ENCODE measurements around the gene EBF3. TPM values are rescaled to one million over a fixed set of nuclear protein-coding genes. Genes with fewer than 3 reads are reported as not detected.
A peak's percentile ranks its signal among the peaks of the same experiment; 100 is the strongest.

Gene EBF3
- total RNA-seq, 2 donors from 2014 or later, result 0.44 to 2.0 TPM

DNA sequence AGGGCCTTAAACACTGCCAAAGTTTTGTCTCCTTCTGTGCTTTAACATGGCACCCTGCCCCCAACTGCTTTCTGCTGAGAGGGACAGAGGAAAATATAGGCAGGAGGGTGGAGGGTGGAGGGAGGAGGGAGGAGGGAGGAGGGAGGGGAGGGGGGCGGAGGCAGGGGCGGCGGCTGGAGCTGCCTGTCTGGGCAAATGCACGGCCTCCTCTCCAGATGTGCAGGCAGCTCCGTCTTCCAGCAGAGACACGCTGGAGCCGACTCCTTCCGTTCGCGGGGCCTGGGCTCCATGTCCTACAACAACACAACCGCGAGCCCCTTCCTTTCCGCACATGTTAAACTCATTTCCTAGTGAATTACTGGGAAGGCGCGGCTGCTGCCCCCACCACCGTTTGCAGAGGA lies 14.2 kb downstream of the EBF3 start:
- WGBS, 2 experiments (ENCODE audit: insufficient coverage in 1 of 2, insufficient read length in 1 of 2), result 17 to 55% methylated on average over 3 to 15 of the region's 16 CpGs
- Mint-ChIP-seq H3K36me3 (ENCODE audit: low read depth) (no peaks in the 10 kb centered on the region), H3K9me3 (no peaks in the 10 kb centered on the region), H3K27me3 (ENCODE audit: insufficient read depth) (peaks cover 13% of the 10 kb centered on the region), H3K4me3 (peak overlapping the region; percentile 27), H3K4me1 (peaks cover 15% of the 10 kb centered on the region), H3K27ac (no peak overlapping the region)
- Histone ChIP-seq H3K36me3 (ENCODE audit: control insufficient read depth, insufficient read depth, low read length) (no peaks in the 10 kb centered on the region), H3K9me3 (ENCODE audit: control insufficient read depth, low read length) (no peaks in the 10 kb centered on the region), H3K27me3 (ENCODE audit: control insufficient read depth, insufficient read depth, low read length, poor library complexity, severe bottlenecking) (peaks cover 15% of the 10 kb centered on the region), H3K4me1 (ENCODE audit: control insufficient read depth, insufficient read depth, low read length) (no peaks in the 10 kb centered on the region), H3K4me3 (ENCODE audit: low read length) (no peak overlapping the region), H3K9ac (ENCODE audit: extremely low read depth, low read length, poor library complexity, severe bottlenecking) (no peak overlapping the region), H3K27ac (ENCODE audit: low read depth, low read length) (no peak overlapping the region)
- TF ChIP-seq, protein P1, sequence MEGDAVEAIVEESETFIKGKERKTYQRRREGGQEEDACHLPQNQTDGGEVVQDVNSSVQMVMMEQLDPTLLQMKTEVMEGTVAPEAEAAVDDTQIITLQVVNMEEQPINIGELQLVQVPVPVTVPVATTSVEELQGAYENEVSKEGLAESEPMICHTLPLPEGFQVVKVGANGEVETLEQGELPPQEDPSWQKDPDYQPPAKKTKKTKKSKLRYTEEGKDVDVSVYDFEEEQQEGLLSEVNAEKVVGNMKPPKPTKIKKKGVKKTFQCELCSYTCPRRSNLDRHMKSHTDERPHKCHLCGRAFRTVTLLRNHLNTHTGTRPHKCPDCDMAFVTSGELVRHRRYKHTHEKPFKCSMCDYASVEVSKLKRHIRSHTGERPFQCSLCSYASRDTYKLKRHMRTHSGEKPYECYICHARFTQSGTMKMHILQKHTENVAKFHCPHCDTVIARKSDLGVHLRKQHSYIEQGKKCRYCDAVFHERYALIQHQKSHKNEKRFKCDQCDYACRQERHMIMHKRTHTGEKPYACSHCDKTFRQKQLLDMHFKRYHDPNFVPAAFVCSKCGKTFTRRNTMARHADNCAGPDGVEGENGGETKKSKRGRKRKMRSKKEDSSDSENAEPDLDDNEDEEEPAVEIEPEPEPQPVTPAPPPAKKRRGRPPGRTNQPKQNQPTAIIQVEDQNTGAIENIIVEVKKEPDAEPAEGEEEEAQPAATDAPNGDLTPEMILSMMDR (conservative IDR thresholded peaks at IDR 0.05), result no peak
- peak; percentile 82 for DNase-seq

DNA sequence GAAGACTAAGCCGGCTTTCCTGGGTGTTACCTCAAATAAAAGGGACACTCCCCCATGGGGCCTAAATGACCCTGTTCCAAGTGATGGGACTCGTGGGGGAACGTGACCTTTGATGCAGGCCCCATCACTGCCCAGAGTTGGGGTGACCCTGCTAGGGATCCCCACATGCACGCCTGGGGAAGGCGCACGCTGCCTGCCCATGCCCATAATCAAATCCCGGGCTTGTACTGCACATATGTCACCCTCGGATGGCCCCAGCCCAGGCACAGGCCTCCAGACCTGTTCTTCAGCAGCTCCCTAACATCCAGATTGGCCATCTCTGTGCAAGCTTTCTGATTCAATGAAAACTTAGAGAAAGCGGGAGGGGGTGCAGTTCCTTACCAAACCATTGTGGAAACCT lies 14.7 kb downstream of the EBF3 start:
- H3K36me3 Mint-ChIP-seq (ENCODE audit: low read depth), result no peaks in the 10 kb centered on the region
- no peak for DNase-seq
- Histone ChIP-seq H3K27ac (ENCODE audit: low read depth, low read length) (no peak overlapping the region), H3K27me3 (ENCODE audit: control insufficient read depth, insufficient read depth, low read length, poor library complexity, severe bottlenecking) (peaks cover 10% of the 10 kb centered on the region), H3K36me3 (ENCODE audit: control insufficient read depth, insufficient read depth, low read length) (no peaks in the 10 kb centered on the region), H3K9me3 (ENCODE audit: control insufficient read depth, low read length) (no peaks in the 10 kb centered on the region), H3K4me1 (ENCODE audit: control insufficient read depth, insufficient read depth, low read length) (no peaks in the 10 kb centered on the region), H3K9ac (ENCODE audit: extremely low read depth, low read length, poor library complexity, severe bottlenecking) (no peak overlapping the region), H3K4me3 (ENCODE audit: low read length) (no peak overlapping the region)
- no peak overlapping the region for H3K27ac Mint-ChIP-seq
- TF ChIP-seq, protein P1 (conservative IDR thresholded peaks at IDR 0.05), result no peak
- no peak overlapping the region for H3K4me3 Mint-ChIP-seq
- H3K9me3 Mint-ChIP-seq, result no peaks in the 10 kb centered on the region
- H3K27me3 Mint-ChIP-seq (ENCODE audit: insufficient read depth), result peaks cover 9% of the 10 kb centered on the region
- 95 to 97% methylated on average over 7 to 9 of the region's 9 CpGs for WGBS, 2 experiments (ENCODE audit: insufficient coverage in 1 of 2, insufficient read length in 1 of 2)
- H3K4me1 Mint-ChIP-seq, result peaks cover 15% of the 10 kb centered on the region

DNA sequence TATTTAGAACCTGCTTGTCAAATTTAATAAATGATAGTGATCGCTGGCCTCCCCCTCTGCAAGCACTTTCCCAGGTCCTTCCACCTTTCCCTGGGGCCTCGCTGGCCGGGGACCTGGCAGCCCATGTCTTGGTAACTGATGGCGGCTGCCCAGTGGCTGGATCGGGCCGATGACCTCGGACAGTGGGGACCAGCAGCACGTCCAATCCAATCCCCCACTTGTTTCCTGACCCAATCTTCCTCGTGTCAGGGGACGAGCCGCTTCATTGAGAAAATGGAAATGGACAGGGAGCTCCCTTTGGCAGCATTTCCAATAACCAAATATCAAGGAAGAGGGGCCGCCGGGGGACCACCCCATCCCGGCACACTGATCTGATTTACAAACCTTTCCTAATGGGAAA lies 17.2 kb downstream of the EBF3 start:
- Histone ChIP-seq H3K27ac (ENCODE audit: low read depth, low read length) (no peak overlapping the region), H3K36me3 (ENCODE audit: control insufficient read depth, insufficient read depth, low read length) (no peaks in the 10 kb centered on the region), H3K9ac (ENCODE audit: extremely low read depth, low read length, poor library complexity, severe bottlenecking) (no peak overlapping the region), H3K4me1 (ENCODE audit: control insufficient read depth, insufficient read depth, low read length) (no peaks in the 10 kb centered on the region), H3K27me3 (ENCODE audit: control insufficient read depth, insufficient read depth, low read length, poor library complexity, severe bottlenecking) (no peaks in the 10 kb centered on the region), H3K9me3 (ENCODE audit: control insufficient read depth, low read length) (no peaks in the 10 kb centered on the region), H3K4me3 (ENCODE audit: low read length) (no peak overlapping the region)
- Mint-ChIP-seq H3K27ac (no peak overlapping the region), H3K27me3 (ENCODE audit: insufficient read depth) (peaks cover 5% of the 10 kb centered on the region), H3K4me3 (no peak overlapping the region), H3K4me1 (peaks cover 19% of the 10 kb centered on the region), H3K36me3 (ENCODE audit: low read depth) (no peaks in the 10 kb centered on the region), H3K9me3 (no peaks in the 10 kb centered on the region)
- DNase-seq, result no peak
- TF ChIP-seq, protein P1 (conservative IDR thresholded peaks at IDR 0.05), result no peak
- WGBS, 2 experiments (ENCODE audit: insufficient coverage in 1 of 2, insufficient read length in 1 of 2), result 90 to 91% methylated on average over 4 to 14 of the region's 14 CpGs
